Activated naive CD8-positive, alpha-beta T cell (primary cell): ENCODE measurements around the gene FASTKD2.

Source experiments
- H3K27ac Mint-ChIP-seq: one replicate; pipeline ENCODE4 v1.8.0; 2021; ENCODE audit warnings: mixed read lengths
- H3K27me3 Mint-ChIP-seq: one replicate; pipeline ENCODE4 v1.8.0; 2021; ENCODE audit warnings: mixed read lengths
- H3K36me3 Mint-ChIP-seq: one replicate; pipeline ENCODE4 v1.8.0; 2021; ENCODE audit warnings: mixed read lengths
- H3K4me1 Mint-ChIP-seq: one replicate; pipeline ENCODE4 v1.8.0; 2021; ENCODE audit warnings: low read depth, mixed read lengths
- H3K4me3 Mint-ChIP-seq: one replicate; pipeline ENCODE4 v1.8.0; 2021; ENCODE audit warnings: mild to moderate bottlenecking, mixed read lengths
- H3K9me3 Mint-ChIP-seq: one replicate; pipeline ENCODE4 v1.8.0; 2021; ENCODE audit warnings: low read depth, mixed read lengths

The FASTKD2 gene

GRCh38 chr2:206838690-206839089, 73.3 kb downstream of the FASTKD2 start:
- Mint-ChIP-seq H3K4me1 (no peaks in the 10 kb centered on the region), H3K9me3 (peaks cover under 1% of the 10 kb centered on the region), H3K36me3 (peaks cover 4% of the 10 kb centered on the region), H3K27ac (no peak overlapping the region), H3K27me3 (no peaks in the 10 kb centered on the region), H3K4me3 (no peak overlapping the region)

- Mint-ChIP-seq H3K27ac (no peak overlapping the region), H3K27me3 (no peaks in the 10 kb centered on the region), H3K9me3 (no peaks in the 10 kb centered on the region)
Observed at GRCh38 chr2:206840999-206841398, 75.6 kb downstream of the FASTKD2 start.

More at GRCh38 chr2:206840999-206841398, 75.6 kb downstream of the FASTKD2 start:
- no peaks in the 10 kb centered on the region for H3K4me1 Mint-ChIP-seq
- H3K36me3 Mint-ChIP-seq = peaks cover 4% of the 10 kb centered on the region
- no peak overlapping the region for H3K4me3 Mint-ChIP-seq
